HepG2 (cell line): ENCODE data around the gene LAP3. TPM values are rescaled to one million over a fixed set of nuclear protein-coding genes. Genes with fewer than 3 reads are reported as not detected.

ENCODE experiments used
- ARID2 ChIP-seq: sonication (generic); formaldehyde crosslinking; IDR thresholded peaks from 2 replicates; pipeline ENCODE4 v1.8.1; 2022; ENCODE audit warnings: mild to moderate bottlenecking, missing genetic modification reagents, borderline replicate concordance
- E2F2 ChIP-seq: sonication (generic); formaldehyde crosslinking; IDR thresholded peaks from 2 replicates; pipeline ENCODE4 v1.4.0; 2020; ENCODE audit warnings: missing genetic modification reagents, borderline replicate concordance
- FOSL2 ChIP-seq: sonication (generic); formaldehyde crosslinking; IDR thresholded peaks from 2 replicates; pipeline ENCODE4 v1.4.0; 2020; ENCODE audit warnings: missing genetic modification reagents
- GATAD2A ChIP-seq: IDR thresholded peaks from 2 replicates; pipeline ENCODE4 v1.6.1; 2016
- HDAC1 ChIP-seq: sonication (generic); formaldehyde crosslinking; IDR thresholded peaks from 2 replicates; pipeline ENCODE4 v1.5.1; 2020; ENCODE audit warnings: mild to moderate bottlenecking, missing genetic modification reagents
- HHEX ChIP-seq: IDR thresholded peaks from 2 replicates; pipeline ENCODE4 v1.6.1; 2016; ENCODE audit warnings: control low read depth
- MAZ ChIP-seq, 2 experiments: sonication (generic) in 1 of 2; formaldehyde crosslinking in 1 of 2; IDR thresholded peaks; 2 replicates each; pipeline versions ENCODE4 v1.5.0 to v1.6.1; 2012 to 2020; ENCODE audit warnings: low read depth in 2 of 2, mild to moderate bottlenecking in 2 of 2, borderline replicate concordance in 1 of 2, improper control_type of control experiment in 1 of 2, low read length in 1 of 2, missing genetic modification reagents in 1 of 2, moderate library complexity in 1 of 2
- MTERF4 ChIP-seq: sonication (generic); formaldehyde crosslinking; IDR thresholded peaks from 2 replicates; pipeline ENCODE4 v1.8.0; 2023; ENCODE audit warnings: mild to moderate bottlenecking, missing genetic modification reagents
- NR2F1 ChIP-seq, 2 experiments: fragments of 450-650 bp in 1 of 2; formaldehyde crosslinking in 1 of 2; IDR thresholded peaks; 2 replicates each; pipeline versions ENCODE4 v1.5.0 to v1.6.1; 2016 to 2020; ENCODE audit warnings: mild to moderate bottlenecking in 1 of 2, missing compliant biosample characterization in 1 of 2, missing genetic modification reagents in 1 of 2, moderate library complexity in 1 of 2
- PREB ChIP-seq: sonication (generic); formaldehyde crosslinking; IDR thresholded peaks from 2 replicates; pipeline ENCODE4 v1.4.0; 2020; ENCODE audit warnings: missing genetic modification reagents
- RAD21 ChIP-seq: fragments of 450-650 bp; formaldehyde crosslinking; IDR thresholded peaks from 2 replicates; pipeline ENCODE4 v1.5.0; 2020; ENCODE audit warnings: mild to moderate bottlenecking
- SIX1 ChIP-seq: sonication (generic); formaldehyde crosslinking; IDR thresholded peaks from 2 replicates; pipeline ENCODE4 v1.4.0; 2020; ENCODE audit warnings: missing genetic modification reagents, borderline replicate concordance
- THYN1 ChIP-seq: sonication (generic); formaldehyde crosslinking; IDR thresholded peaks from 2 replicates; pipeline ENCODE4 v1.8.1; 2023; ENCODE audit warnings: low read depth, mild to moderate bottlenecking, moderate library complexity, missing genetic modification reagents, borderline replicate concordance
- ZBTB20 ChIP-seq: sonication (generic); formaldehyde crosslinking; IDR thresholded peaks from 2 replicates; pipeline ENCODE4 v1.8.1; 2023; ENCODE audit warnings: missing genetic modification reagents, low read depth, mild to moderate bottlenecking, borderline replicate concordance
- ZFX ChIP-seq: sonication (generic); formaldehyde crosslinking; IDR thresholded peaks from 2 replicates; pipeline ENCODE4 v1.4.0; 2020; ENCODE audit warnings: mild to moderate bottlenecking, low read depth, missing genetic modification reagents, moderate library complexity
- ZMAT3 ChIP-seq: sonication (generic); formaldehyde crosslinking; conservative IDR thresholded peaks from 2 replicates; pipeline ENCODE4 v1.7.0; 2021; ENCODE audit warnings: missing genetic modification reagents
- ZNF160 ChIP-seq: sonication (generic); formaldehyde crosslinking; IDR thresholded peaks from 2 replicates; pipeline ENCODE4 v1.8.0; 2022; ENCODE audit warnings: mild to moderate bottlenecking, inconsistent platforms, missing genetic modification reagents
- ZNF3 ChIP-seq: IDR thresholded peaks from 2 replicates; pipeline ENCODE4 v1.7.0; 2017; ENCODE audit warnings: inconsistent platforms
- ZNF510 ChIP-seq: sonication (generic); formaldehyde crosslinking; IDR thresholded peaks from 2 replicates; pipeline ENCODE4 v1.4.0; 2020; ENCODE audit warnings: low read depth, mild to moderate bottlenecking, missing genetic modification reagents
- ZNF652 ChIP-seq: IDR thresholded peaks from 2 replicates; pipeline ENCODE4 v1.6.1; 2016; ENCODE audit warnings: low read depth, borderline replicate concordance
- ZNF781 ChIP-seq: sonication (generic); formaldehyde crosslinking; IDR thresholded peaks from 2 replicates; pipeline ENCODE4 v1.5.1; 2020; ENCODE audit warnings: borderline replicate concordance, mild to moderate bottlenecking, missing genetic modification reagents; ENCODE audit errors: not compliant biosample characterization
- ZUFSP ChIP-seq: sonication (generic); formaldehyde crosslinking; IDR thresholded peaks from 2 replicates; pipeline ENCODE4 v1.9.0; 2021; ENCODE audit warnings: missing genetic modification reagents, mild to moderate bottlenecking, borderline replicate concordance
- ZXDC ChIP-seq: sonication (generic); formaldehyde crosslinking; IDR thresholded peaks from 2 replicates; pipeline ENCODE4 v1.5.0; 2020; ENCODE audit warnings: mild to moderate bottlenecking, missing genetic modification reagents
- polyA plus RNA-seq, 8 experiments: library from polyadenylated mRNA; depleted of rRNA in 3 of 8; stranded (reverse) in 7 of 8; unstranded in 1 of 8; fragments of >200 nt; fragmentation: Illumina TruSeq in 4 of 8; extraction: Trizol in 4 of 8; gene quantifications; 2 replicates each; pipeline versions ENCODE4 v1.2.1 to v1.2.3, GENCODE V29; 2011 to 2016; ENCODE audit warnings: low read depth in 4 of 8, missing spikeins in 1 of 8, mixed read lengths in 1 of 8; ENCODE audit not compliant: insufficient read depth in 1 of 8
- total RNA-seq, 5 experiments: library from RNA; depleted of rRNA; stranded (reverse); fragments of >200 nt; fragmentation: Illumina TruSeq; extraction: Trizol; gene quantifications; 2 replicates each; pipeline ENCODE4 v1.2.3, GENCODE V29; 2016; ENCODE audit warnings: low read depth in 1 of 5

Gene LAP3
- total and polyA plus RNA-seq, 2 of the 13 experiments (the other 11 are each of a cell fraction or from before 2014, with no cell fraction given): 106 to 125 TPM

GRCh38 chr4:17557880-17558279 is 19.1 kb upstream of the LAP3 start (continued):
- TF ChIP-seq ZNF3 (no peak), THYN1 (CRISPR knock-in tag) (no peak), ZMAT3 (no peak), ZNF160 (CRISPR knock-in tag) (no peak), ZNF652 (CRISPR knock-in tag) (peak; percentile 39; the same call in 1 of the 2 replicates), ZNF510 (CRISPR knock-in tag) (no peak), ZXDC (CRISPR knock-in tag) (no peak), ZNF781 (CRISPR knock-in tag) (no peak), HHEX (no peak), GATAD2A (CRISPR knock-in tag) (peak; percentile 78), ARID2 (CRISPR knock-in tag) (no peak), ZFX (no peak), ZUFSP (CRISPR knock-in tag) (no peak), E2F2 (CRISPR knock-in tag) (no peak), HDAC1 (CRISPR knock-in tag) (no peak), MAZ (IDR thresholded peaks at IDR 0.05; ENCODE audit: borderline replicate concordance, low read depth, low read length) (no peak), MAZ (CRISPR knock-in tag; IDR thresholded peaks at IDR 0.05; ENCODE audit: low read depth) (no peak), PREB (CRISPR knock-in tag) (no peak), NR2F1 (CRISPR knock-in tag; IDR thresholded peaks at IDR 0.05) (no peak), SIX1 (peak; percentile 77), FOSL2 (CRISPR knock-in tag) (peak; percentile 63), MTERF4 (CRISPR knock-in tag) (no peak), RAD21 (CRISPR knock-in tag) (no peak), ZBTB20 (CRISPR knock-in tag) (no peak)
